Endothelial cell of umbilical vein (primary cell): Measurements from ENCODE around the gene HOXA2. TPM values are rescaled to one million over a fixed set of nuclear protein-coding genes. Genes with fewer than 3 reads are reported as not detected.

ENCODE experiments used
- BruUV-seq: library from RNA; stranded (reverse); fragments of 400-500 nt; replicated peaks from 2 replicates; lab custom pipeline; 2021; lab: Mats Ljungman, UMichigan
- CTCF ChIA-PET: fragments of 300-600, 350-600 bp; sonication (Branson Sonifier 250); formaldehyde crosslinking; loops from one replicate; lab custom pipeline; 2021; ENCODE audit warnings: antibody characterized with exemption, inconsistent platforms; lab: Charles Lee
- POLR2A ChIA-PET: fragments of 300-600, 350-600 bp; sonication (Branson Sonifier 250); formaldehyde crosslinking; loops from one replicate; lab custom pipeline; 2021; ENCODE audit warnings: antibody characterized with exemption, inconsistent platforms; lab: Charles Lee
- DNase-seq: peaks from one replicate; pipeline ENCODE4 v3.0.0-alpha.2; 2011; ENCODE audit warnings: low read depth, low spot score
- FAIRE-seq: peaks from 2 replicates; lab custom pipeline; 2011; peaks lifted over from hg19 to GRCh38; lab: Jason Lieb, UNC
- H2AFZ ChIP-seq: 2 replicates; pipeline ENCODE4 v1.6.0; 2012; ENCODE audit warnings: low read depth, low read length, control low read depth, inconsistent platforms
- H3K27ac ChIP-seq: 2 replicates; pipeline ENCODE4 v1.5.1; 2011; ENCODE audit warnings: low read depth, mild to moderate bottlenecking, control low read depth, low read length, moderate library complexity; ENCODE audit not compliant: insufficient read depth
- H3K27me3 ChIP-seq, 2 experiments: 2 replicates each; pipeline versions ENCODE4 v1.6.0 to v1.6.1; 2011; ENCODE audit warnings: low read length in 2 of 2, mixed read lengths in 1 of 2; ENCODE audit not compliant: control insufficient read depth in 2 of 2, insufficient read depth in 2 of 2
- H3K36me3 ChIP-seq, 2 experiments: 2 replicates in 1 of 2; 3 replicates in 1 of 2; pipeline ENCODE4 v1.5.1; 2011; ENCODE audit warnings: low read length in 2 of 2, mild to moderate bottlenecking in 1 of 2, moderate library complexity in 1 of 2; ENCODE audit not compliant: control insufficient read depth in 2 of 2, insufficient read depth in 2 of 2; ENCODE audit errors: extremely low read depth in 1 of 2
- H3K4me1 ChIP-seq: 3 replicates; pipeline ENCODE4 v1.5.1; 2011; ENCODE audit warnings: mild to moderate bottlenecking, low read length; ENCODE audit not compliant: control insufficient read depth, insufficient read depth; ENCODE audit errors: extremely low read depth
- H3K4me2 ChIP-seq: 2 replicates; pipeline ENCODE4 v1.6.1; 2011; ENCODE audit warnings: low read length, control low read depth, mixed read lengths; ENCODE audit not compliant: insufficient read depth
- H3K4me3 ChIP-seq, 3 experiments: fragments of 200-600 bp in 1 of 3; sonication (generic), shearing (Covaris generic) in 1 of 3; replicated peaks in 1 of 3; 2 replicates each; pipeline ENCODE4 v1.5.1; 2011 to 2016; ENCODE audit warnings: control low read depth in 3 of 3, low read length in 3 of 3, mild to moderate bottlenecking in 2 of 3, inconsistent platforms in 1 of 3, low read depth in 1 of 3, moderate library complexity in 1 of 3; ENCODE audit not compliant: insufficient read depth in 1 of 3
- H3K79me2 ChIP-seq: 2 replicates; pipeline ENCODE4 v1.6.0; 2012; ENCODE audit warnings: low read length, inconsistent platforms; ENCODE audit not compliant: control insufficient read depth, insufficient read depth
- H3K9ac ChIP-seq: replicated peaks from 2 replicates; pipeline ENCODE3; 2011; ENCODE audit warnings: low read length, control low read depth; ENCODE audit not compliant: insufficient read depth; ENCODE audit errors: extremely low read depth
- H3K9me1 ChIP-seq: replicated peaks from 3 replicates; pipeline ENCODE4 v1.6.0; 2011; ENCODE audit warnings: mild to moderate bottlenecking, low read length; ENCODE audit not compliant: control insufficient read depth, insufficient read depth; ENCODE audit errors: extremely low read depth
- H3K9me3 ChIP-seq: replicated peaks from 2 replicates; pipeline ENCODE4 v1.5.1; 2012; ENCODE audit warnings: low read length, inconsistent platforms; ENCODE audit not compliant: control insufficient read depth, insufficient read depth
- H4K20me1 ChIP-seq: replicated peaks from 2 replicates; pipeline ENCODE3; 2011; ENCODE audit warnings: mild to moderate bottlenecking, low read length; ENCODE audit not compliant: control insufficient read depth, insufficient read depth; ENCODE audit errors: extremely low read depth
- POLR2AphosphoS5 ChIP-seq: IDR thresholded peaks from 2 replicates; pipeline ENCODE4 v1.6.1; 2012; ENCODE audit warnings: low read depth, mild to moderate bottlenecking, control low read depth, low read length, moderate library complexity; ENCODE audit not compliant: insufficient read depth
- dilution Hi-C: fragments of 300-500 bp; cut with MboI; formaldehyde crosslinking; loops from one replicate; pipeline ENCODE4 v1.15.0; 2019; ENCODE audit warnings: low sequenced_read_pairs; ENCODE audit not compliant: extremely low pct_ligation_motif_present
- intact Hi-C: fragments of 100-400 bp; cut with micrococcal nuclease; formaldehyde crosslinking; loops from one replicate; pipeline ENCODE4 v1.10.0; 2022
- polyA plus RNA-seq, 4 experiments: library from polyadenylated mRNA; depleted of rRNA in 3 of 4; stranded (reverse) in 3 of 4; unstranded in 1 of 4; fragments of >200 nt; gene quantifications; 2 replicates each; pipeline versions ENCODE4 v1.2.1 to v1.2.3, GENCODE V29; 2011 to 2012; ENCODE audit warnings: missing spikeins in 1 of 4
- total RNA-seq: library from RNA; stranded (reverse); gene quantifications from 2 replicates; pipeline ENCODE4 v1.2.3, GENCODE V29; 2021
- TF ChIP-seq, protein P1 (sequence below), 2 donors: IDR thresholded peaks; 1 replicate in 1 of 2; 2 replicates in 1 of 2; pipeline ENCODE4 v1.5.1; 2011; ENCODE audit warnings: low read length in 2 of 2, mild to moderate bottlenecking in 2 of 2, moderate library complexity in 2 of 2, control low read depth in 1 of 2, inconsistent platforms in 1 of 2, low read depth in 1 of 2; ENCODE audit not compliant: insufficient read depth in 1 of 2; ENCODE audit errors: extremely low read depth in 1 of 2

Gene HOXA2
- total and polyA plus RNA-seq, 2 donors (not counting 3 experiments of a cell fraction or from before 2014, with no cell fraction given), result 1.6 to 2.3 TPM

DNA sequence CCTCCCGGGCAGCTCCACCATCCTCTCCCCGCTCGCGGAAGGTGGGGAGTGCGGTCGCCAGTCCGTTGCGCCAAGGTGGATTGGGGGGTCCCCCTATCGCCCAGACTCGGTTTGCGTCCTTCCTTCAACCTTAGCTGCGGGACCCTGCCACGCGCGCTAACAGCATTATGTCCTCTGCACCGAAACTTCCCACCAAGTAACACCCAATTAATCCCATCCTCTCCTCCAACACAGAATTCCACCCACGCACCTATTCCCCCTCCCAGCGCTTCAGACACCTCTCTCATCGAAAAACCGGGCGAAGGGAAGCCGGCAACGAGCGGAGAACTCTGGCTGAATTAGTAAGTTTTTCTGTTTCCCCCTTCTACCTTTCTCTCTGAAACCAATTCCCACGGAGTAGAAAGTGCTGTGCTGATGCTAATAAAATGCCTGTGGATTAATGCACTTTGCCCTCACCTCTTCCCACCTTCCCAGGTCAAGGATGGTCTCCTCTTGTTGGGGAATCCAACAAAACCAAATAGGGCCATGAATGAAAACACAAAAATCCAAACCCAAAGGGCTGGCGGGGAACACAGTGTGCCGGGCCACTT, 49.0 kb upstream of the HOXA2 start:
- H3K27ac ChIP-seq, result peak overlapping the region; percentile 96
- peaks cover 68% of the 10 kb centered on the region for H3K4me1 ChIP-seq
- DNase-seq (no peak), FAIRE-seq (peak; percentile 31)
- intact Hi-C loops, result loop anchor here (1.0 to 2.0 kb wide), 2 partner anchors 8 to 13 kb away; partner anchors contain the start of gene HOXA9
- dilution Hi-C loops, result loop anchor here (25.0 kb wide), 1 partner anchor 964 kb away; no protein-coding TSS in a partner anchor
- peak overlapping the region; percentile 78 for H3K9ac ChIP-seq
- peaks cover 98% of the 10 kb centered on the region for H3K79me2 ChIP-seq
- peaks cover 0 to 2% of the 10 kb centered on the region in 2 experiments for H3K36me3 ChIP-seq
- no peaks in the 10 kb centered on the region for H3K9me1 ChIP-seq
- CTCF ChIA-PET, result interaction anchor here (1.0 to 5.6 kb wide), 17 partner anchors 8 to 782 kb away, joined by 3 to 83 read pairs (median 5); partner anchors contain the start of genes HOXA4 and HOXA9
- POLR2A ChIA-PET, result interaction anchor here (1.2 to 2.6 kb wide), 6 partner anchors 14 to 468 kb away, joined by 3 to 8 read pairs (median 4); partner anchors contain the start of gene HOXA9
- H2AFZ ChIP-seq, result no peak overlapping the region
- no peaks in the 10 kb centered on the region for H3K9me3 ChIP-seq
- TF ChIP-seq, protein P1, sequence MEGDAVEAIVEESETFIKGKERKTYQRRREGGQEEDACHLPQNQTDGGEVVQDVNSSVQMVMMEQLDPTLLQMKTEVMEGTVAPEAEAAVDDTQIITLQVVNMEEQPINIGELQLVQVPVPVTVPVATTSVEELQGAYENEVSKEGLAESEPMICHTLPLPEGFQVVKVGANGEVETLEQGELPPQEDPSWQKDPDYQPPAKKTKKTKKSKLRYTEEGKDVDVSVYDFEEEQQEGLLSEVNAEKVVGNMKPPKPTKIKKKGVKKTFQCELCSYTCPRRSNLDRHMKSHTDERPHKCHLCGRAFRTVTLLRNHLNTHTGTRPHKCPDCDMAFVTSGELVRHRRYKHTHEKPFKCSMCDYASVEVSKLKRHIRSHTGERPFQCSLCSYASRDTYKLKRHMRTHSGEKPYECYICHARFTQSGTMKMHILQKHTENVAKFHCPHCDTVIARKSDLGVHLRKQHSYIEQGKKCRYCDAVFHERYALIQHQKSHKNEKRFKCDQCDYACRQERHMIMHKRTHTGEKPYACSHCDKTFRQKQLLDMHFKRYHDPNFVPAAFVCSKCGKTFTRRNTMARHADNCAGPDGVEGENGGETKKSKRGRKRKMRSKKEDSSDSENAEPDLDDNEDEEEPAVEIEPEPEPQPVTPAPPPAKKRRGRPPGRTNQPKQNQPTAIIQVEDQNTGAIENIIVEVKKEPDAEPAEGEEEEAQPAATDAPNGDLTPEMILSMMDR (IDR thresholded peaks at IDR 0.05; ENCODE audit: extremely low read depth in 1 of 2, insufficient read depth in 1 of 2, low read depth in 1 of 2, low read length in 2 of 2), result peak in 1 of 2 donors; percentile 11
- TF ChIP-seq POLR2AphosphoS5, result no peak
- H3K4me3 ChIP-seq, result peak overlapping the region; percentile 54 to 85 (median 55)
- H3K27me3 ChIP-seq, result no peaks in the 10 kb centered on the region
- BruUV-seq, result TSS peak; percentile 39
- H3K4me2 ChIP-seq, result peak overlapping the region; percentile 92
- no peaks in the 10 kb centered on the region for H4K20me1 ChIP-seq
